Uterus (tissue), 2 donors: ENCODE measurements around the gene TXNDC9.

Experiments
- CTCF ChIP-seq, 4 experiments: fragments of 200-600 bp in 2 of 4; fragments of 450-650 bp in 2 of 4; sonication (generic) in 2 of 4; IDR thresholded peaks; one replicate each; pipeline ENCODE4 v1.5.1; 2016 to 2019; ENCODE audit warnings: antibody characterized with exemption in 4 of 4, mild to moderate bottlenecking in 2 of 4, moderate library complexity in 1 of 4
- POLR2A ChIP-seq, 2 donors: fragments of 450-650 bp; IDR thresholded peaks; one replicate each; pipeline ENCODE4 v1.6.1; 2016; ENCODE audit warnings: antibody characterized with exemption in 2 of 2, mild to moderate bottlenecking in 1 of 2, moderate library complexity in 1 of 2

GRCh38 chr2:99317161-99317872 is 18.8 kb downstream of the TXNDC9 start:
- TF ChIP-seq CTCF (IDR thresholded peaks at IDR 0.05) (no peak), POLR2A (IDR thresholded peaks at IDR 0.05) (no peak)
